Measurements from ENCODE around the gene EPN2.

GRCh38 chr17:19332371-19333131 is 95.4 kb downstream of the EPN2 start:
- TF ChIP-seq, protein P1, sequence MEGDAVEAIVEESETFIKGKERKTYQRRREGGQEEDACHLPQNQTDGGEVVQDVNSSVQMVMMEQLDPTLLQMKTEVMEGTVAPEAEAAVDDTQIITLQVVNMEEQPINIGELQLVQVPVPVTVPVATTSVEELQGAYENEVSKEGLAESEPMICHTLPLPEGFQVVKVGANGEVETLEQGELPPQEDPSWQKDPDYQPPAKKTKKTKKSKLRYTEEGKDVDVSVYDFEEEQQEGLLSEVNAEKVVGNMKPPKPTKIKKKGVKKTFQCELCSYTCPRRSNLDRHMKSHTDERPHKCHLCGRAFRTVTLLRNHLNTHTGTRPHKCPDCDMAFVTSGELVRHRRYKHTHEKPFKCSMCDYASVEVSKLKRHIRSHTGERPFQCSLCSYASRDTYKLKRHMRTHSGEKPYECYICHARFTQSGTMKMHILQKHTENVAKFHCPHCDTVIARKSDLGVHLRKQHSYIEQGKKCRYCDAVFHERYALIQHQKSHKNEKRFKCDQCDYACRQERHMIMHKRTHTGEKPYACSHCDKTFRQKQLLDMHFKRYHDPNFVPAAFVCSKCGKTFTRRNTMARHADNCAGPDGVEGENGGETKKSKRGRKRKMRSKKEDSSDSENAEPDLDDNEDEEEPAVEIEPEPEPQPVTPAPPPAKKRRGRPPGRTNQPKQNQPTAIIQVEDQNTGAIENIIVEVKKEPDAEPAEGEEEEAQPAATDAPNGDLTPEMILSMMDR (IDR thresholded peaks at IDR 0.05; ENCODE audit: poor library complexity, severe bottlenecking): no peak
- TF ChIP-seq TAF1 (IDR thresholded peaks at IDR 0.05; ENCODE audit: low read depth) (no peak), MXI1 (conservative IDR thresholded peaks at IDR 0.05; ENCODE audit: poor library complexity, severe bottlenecking) (no peak), EZH2 (IDR thresholded peaks at IDR 0.05; ENCODE audit: borderline replicate concordance, insufficient read depth, low read length, poor library complexity, severe bottlenecking) (no peak), POLR2AphosphoS5 (IDR thresholded peaks at IDR 0.05) (no peak), EP300 (conservative IDR thresholded peaks at IDR 0.05; ENCODE audit: poor library complexity, severe bottlenecking) (no peak), RAD21 (conservative IDR thresholded peaks at IDR 0.05) (no peak)
- TF ChIP-seq, protein P2, sequence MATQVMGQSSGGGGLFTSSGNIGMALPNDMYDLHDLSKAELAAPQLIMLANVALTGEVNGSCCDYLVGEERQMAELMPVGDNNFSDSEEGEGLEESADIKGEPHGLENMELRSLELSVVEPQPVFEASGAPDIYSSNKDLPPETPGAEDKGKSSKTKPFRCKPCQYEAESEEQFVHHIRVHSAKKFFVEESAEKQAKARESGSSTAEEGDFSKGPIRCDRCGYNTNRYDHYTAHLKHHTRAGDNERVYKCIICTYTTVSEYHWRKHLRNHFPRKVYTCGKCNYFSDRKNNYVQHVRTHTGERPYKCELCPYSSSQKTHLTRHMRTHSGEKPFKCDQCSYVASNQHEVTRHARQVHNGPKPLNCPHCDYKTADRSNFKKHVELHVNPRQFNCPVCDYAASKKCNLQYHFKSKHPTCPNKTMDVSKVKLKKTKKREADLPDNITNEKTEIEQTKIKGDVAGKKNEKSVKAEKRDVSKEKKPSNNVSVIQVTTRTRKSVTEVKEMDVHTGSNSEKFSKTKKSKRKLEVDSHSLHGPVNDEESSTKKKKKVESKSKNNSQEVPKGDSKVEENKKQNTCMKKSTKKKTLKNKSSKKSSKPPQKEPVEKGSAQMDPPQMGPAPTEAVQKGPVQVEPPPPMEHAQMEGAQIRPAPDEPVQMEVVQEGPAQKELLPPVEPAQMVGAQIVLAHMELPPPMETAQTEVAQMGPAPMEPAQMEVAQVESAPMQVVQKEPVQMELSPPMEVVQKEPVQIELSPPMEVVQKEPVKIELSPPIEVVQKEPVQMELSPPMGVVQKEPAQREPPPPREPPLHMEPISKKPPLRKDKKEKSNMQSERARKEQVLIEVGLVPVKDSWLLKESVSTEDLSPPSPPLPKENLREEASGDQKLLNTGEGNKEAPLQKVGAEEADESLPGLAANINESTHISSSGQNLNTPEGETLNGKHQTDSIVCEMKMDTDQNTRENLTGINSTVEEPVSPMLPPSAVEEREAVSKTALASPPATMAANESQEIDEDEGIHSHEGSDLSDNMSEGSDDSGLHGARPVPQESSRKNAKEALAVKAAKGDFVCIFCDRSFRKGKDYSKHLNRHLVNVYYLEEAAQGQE (IDR thresholded peaks at IDR 0.05; ENCODE audit: borderline replicate concordance): no peak
